Middle frontal gyrus (tissue), 1 donor: ENCODE measurements around the gene RELA.
A peak's percentile ranks its signal among the peaks of the same experiment; 100 is the strongest.
"Not testable (repeated sequence)": the region's sequence is repeated elsewhere in the genome, so short reads cannot be mapped to it uniquely, and the experiment has no call there.

Source experiments
- DNase-seq: peaks from one replicate; pipeline ENCODE4 v3.0.0-alpha.2; 2015; ENCODE audit warnings: low spot score; ENCODE audit errors: extremely low spot score

The RELA gene

DNA sequence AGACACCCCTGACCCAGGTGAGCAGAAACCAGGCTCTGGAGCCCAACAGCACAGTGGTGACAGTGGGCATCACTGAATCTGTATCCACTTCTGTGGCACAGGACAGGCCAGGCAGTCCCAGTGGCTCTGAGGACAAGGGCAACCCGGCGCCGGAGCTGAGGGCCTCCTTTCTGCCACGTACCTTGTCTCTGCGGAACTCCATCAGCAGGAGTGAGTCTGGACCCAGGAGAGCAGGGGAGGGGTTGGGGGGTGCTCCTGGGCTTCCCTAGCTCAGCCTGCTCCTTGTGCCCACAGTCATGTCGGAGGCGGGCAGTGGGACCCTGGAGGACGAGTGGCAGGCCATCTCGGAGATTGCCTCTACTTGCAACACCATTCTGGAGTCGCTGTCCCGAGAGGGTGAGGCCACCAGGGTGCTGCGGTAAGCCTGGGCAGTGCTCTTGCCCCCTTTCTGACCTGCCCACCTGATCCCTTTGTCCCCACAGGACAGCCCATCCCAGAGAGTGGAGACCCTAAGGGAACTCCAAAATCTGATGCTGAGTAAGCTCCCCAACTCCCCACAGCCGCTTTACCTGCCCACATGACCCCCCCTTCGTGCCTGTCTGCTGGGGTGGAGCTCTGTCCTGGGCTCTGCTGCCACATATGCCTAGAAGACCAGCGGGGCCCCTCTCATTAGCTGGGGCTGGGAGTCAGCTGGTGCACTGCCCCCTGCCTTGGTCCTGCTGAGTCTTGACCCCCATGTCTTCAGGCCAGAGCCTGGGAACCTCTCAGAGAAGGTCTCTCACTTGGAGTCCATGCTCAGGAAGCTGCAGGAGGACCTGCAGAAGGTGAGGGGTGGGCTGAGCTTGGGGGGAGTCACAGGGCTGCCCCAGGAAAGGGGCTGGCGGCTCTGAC, 12.8 kb downstream of the RELA start:
- DNase-seq: no peak

DNA sequence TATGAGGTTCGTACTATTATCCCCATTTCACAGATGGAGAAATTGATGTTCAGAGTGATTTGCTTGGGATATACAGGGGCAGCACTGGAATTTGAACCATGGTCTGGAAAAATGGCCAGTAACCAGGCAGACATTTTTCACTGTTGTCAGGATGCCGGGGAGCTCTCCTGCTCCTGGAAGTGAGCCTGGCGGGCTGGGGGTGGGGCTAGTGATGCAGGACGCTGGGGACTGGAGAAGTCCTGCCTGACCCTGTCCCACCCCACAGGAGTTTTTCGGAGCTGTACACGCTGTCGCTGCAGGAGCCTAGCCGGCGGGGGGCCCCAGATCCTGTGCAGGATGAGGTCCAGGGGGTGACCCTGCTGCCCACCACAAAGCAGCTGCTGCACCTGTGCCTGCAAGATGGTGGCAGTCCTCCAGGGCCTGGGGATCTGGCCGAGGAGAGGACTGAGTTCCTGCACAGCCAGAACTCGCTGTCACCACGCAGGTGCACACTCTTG, 13.7 kb downstream of the RELA start:
- DNase-seq: no peak

DNA sequence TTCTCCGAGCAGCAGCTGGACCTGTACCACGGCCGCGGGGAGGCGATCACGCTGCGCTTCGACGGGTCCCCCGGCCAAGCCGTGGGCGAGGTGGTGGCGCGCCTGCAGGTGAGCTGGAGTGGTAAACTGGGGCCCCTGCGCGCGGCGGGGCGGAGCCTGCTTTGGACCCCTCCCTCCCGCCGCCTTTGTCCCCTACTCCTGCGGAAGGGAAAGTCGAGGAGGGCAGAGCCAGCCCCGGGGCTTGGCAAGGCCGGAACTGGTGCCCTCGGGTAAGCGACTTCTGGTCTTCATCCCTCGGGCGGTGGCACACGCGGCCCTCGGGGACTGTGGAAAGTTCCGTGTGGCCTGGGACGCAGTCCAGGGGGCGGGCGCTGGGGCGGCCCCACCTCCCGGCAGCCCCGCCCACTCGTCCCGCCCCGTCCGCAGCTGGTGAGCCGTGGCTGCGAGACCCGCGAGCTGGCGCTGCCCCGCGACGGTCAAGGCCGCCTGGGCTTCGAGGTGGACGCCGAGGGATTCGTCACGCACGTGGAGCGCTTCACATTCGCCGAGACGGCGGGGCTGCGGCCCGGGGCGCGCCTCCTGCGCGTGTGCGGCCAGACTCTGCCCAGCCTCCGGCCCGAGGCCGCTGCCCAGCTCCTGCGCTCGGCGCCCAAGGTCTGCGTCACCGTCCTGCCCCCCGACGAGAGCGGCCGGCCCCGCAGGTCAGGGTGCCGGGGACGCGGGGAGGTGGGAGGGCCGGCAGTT, 15.6 kb downstream of the RELA start:
- no peak for DNase-seq

DNA sequence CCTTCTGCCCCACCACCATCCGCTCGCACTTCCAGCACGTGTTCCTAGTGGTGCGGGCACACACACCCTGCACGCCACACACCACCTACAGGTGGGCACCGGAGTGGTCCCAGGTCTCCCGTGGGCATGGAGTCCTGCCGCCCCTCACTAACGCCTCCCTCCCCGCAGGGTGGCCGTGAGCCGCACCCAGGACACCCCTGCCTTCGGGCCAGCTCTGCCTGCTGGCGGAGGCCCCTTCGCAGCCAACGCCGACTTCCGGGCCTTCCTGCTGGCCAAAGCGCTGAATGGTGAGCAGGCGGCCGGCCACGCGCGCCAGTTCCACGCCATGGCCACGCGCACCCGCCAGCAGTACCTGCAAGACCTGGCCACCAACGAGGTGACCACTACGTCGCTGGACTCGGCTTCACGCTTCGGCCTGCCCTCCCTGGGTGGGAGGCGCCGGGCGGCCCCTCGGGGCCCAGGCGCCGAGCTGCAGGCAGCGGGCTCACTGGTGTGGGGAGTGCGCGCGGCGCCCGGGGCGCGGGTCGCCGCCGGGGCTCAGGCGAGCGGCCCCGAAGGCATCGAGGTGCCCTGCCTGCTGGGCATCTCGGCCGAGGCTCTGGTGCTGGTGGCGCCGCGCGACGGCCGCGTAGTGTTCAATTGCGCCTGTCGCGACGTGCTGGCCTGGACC, 16.3 kb downstream of the RELA start:
- DNase-seq: no peak

DNA sequence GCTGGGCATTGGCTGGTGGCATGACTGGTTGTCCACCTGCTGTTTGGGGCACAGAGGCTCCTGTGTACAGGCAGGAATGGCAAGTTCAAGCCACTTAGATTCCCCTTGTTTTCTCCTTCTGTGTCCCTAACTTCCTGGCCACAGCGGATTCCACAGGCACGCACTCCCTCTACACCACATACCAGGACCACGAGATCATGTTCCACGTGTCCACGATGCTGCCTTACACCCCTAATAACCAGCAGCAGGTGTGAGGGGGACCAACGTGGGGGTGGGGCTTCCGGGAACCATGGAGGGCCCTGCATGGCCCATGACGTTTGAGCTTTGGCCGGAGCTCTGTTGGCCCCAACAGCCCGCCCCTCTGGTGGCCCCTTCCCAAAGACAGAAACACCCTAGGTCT, 17.0 kb downstream of the RELA start:
- no peak for DNase-seq

DNA sequence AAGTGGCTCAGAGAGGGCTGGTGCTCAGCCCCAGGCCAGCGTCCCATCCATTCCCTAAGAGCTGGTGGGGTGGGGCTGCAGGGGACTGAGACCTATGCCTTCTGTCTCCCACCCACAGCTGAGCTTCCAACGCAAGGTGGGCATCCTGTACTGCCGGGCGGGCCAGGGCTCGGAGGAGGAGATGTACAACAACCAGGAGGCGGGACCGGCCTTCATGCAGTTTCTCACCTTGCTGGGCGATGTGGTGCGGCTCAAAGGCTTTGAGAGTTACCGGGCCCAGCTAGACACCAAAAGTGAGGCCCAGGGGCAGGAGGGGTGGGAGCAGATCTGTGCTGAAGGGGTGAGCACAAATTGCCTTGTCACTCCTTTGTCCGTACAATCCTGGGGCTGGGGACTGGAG, 17.9 kb downstream of the RELA start:
- DNase-seq: no peak

DNA sequence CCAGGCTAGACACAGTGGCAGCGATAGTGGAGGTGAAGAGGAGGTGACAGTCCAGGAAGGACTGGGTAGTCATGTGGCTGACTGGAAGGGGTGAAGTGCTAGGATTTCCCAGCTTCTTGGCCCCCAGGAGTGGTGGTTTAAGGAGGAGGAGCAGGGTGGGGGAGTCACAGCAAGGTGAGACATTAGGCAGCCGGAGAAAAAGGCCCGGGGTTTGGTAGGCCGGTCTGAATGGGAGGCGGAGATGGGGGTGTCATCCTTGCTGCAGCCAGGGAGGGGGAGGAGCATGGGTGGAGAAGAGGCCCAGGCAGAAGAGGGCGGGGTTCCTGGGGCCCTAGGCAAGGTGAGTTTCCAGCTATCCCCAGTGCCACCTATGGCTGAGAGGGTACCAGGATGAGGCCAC, 18.7 kb downstream of the RELA start:
- no peak for DNase-seq

DNA sequence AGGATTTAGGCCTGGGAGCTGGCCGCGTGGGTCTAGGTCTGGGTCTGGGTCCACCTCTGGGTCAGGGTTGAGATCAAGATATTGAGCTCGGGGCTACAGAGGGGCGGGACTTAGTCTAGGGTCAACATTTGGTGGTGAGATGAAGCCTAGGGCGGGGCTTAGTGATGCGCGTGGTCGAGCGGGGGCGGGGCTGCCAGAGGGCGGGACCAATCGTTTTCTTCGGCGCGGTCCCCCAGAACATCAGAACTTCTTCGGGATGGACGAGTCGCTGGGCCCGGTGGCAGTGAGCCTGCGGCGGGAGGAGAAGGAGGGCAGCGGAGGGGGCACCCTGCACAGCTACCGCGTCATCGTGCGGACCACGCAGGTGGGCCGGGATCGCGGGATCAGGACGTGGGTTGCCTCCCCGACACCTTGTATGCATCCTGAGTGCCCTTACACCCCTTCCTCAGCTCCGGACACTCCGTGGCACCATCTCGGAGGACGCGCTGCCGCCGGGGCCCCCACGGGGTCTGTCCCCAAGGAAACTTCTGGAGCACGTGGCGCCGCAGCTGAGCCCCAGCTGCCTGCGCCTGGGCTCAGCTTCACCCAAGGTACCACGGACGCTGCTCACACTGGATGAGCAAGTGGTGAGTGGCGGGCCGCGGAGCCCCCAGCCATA, 20.6 kb downstream of the RELA start:
- no peak for DNase-seq

DNA sequence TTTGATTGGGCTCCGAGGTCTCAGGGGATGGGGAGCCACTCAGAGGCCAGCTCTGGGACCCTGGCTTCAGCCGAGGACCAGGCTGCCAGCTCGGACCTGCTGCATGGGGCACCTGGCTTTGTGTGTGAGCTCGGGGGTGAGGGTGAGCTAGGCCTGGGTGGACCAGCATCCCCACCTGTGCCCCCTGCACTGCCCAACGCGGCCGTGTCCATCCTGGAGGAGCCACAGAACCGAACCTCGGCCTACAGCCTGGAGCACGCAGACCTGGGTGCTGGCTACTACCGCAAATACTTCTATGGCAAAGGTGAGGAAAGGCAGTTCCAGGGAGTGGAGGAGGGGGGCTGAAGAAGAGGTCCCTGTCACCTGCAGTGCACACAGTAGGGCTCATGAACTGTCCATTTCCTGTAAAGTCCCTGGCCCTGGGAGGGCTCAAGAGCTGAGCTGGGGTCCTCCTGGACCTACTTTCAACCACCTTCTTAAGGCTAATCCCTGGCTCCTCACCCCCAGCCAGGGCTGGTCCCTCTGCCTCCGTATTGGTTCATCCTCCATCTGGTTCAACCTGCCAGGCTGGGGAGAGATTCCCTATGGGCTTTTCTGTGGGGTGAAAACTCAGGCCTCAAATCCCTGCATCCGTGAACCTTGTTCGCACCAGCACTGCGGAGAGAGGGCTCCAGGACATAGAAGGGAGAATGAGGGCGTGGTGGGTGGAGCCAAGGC, 21.3 kb downstream of the RELA start:
- no peak for DNase-seq

DNA sequence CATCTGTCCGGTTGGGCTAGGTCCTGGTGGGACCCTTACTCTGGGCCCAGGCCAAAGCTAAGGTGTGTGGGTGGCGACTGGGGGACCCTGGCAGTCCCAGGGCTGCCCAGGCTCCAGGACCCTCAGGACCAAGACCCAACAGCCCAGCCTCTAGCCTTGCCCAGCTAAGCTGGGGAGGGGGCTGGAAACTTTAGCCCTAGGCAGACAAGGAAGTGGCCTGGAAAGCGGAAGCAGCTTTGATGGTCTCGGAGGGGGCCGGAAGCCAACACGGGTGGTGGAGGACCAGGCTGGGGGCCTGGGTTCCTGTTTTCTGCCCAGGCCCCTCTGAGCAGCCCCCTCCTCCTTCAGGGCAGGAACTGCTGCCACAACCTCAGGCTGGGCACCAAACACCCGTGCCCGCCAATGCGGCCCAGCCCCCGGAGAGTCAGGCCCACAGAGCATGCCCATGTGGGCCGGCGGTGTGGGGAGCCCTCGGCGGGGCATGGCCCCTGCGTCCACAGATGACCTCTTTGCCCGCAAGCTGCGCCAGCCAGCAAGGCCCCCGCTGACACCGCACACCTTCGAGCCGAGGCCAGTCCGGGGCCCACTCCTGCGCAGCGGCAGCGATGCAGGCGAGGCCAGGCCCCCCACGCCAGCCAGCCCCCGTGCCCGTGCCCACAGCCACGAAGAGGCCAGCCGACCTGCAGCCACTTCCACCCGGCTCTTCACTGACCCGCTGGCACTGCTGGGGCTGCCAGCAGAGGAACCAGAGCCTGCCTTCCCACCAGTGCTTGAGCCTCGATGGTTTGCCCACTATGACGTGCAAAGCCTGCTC, 22.0 kb downstream of the RELA start:
- DNase-seq: no peak

DNA sequence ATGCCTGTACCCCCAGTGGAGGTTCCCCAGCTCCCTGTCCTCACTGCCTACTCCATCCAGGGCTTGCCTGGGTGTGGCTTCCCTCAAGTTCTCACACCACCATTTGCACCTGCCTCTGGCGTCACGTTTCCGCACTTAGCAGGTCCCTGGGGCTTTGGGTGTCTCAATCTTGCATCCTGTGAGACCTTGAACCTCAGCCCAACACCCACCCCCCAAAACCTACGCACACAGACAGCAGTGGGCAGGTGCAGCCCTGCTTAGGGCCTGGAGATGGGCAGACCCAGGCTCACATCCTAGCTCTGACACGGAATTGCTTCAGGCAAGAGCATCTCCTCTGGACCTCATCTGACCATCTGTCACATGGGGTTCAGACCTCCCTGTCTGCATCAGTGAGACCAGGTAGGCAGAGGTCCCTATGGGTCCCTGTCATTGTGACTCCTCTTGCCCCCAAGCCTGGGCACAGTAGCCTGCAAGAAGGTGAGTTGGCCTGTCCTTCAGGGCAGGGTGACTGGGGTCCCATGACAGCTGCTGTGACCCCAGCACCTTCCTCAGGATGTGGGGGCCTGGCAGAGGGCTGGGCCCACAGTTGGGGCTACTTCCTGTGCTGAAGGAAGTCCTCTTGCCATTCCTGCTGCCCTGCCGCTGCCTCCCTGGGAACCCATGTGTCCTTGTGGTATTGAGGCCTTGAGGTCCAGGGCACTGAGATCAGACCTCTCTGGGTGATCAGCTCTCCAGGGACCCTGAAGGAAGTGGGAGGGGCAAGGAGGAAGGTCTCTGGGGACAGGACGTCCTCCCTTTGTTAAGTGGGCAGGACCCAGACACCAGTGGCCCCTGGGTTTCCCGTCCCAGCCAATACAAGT, 22.9 kb downstream of the RELA start:
- DNase-seq: no peak

DNA sequence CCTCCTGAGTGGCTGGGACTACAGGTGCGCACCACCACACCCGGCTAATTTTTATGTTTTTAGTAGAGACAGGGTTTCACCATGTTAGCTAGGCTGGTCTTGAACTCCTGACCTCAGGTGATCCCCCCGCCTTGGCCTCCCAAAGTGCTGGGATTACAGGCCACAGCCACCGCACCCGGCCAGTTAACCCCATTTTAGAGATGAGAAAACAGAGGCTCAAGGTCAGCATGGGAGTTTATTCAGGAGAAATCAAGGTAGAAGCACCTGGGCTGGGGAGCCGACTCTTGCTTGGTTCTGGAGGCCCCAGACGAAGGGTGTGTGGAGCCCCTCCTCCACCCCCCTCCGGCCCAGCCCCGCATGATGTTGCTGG, 23.5 kb downstream of the RELA start:
- not testable (repeated sequence) for DNase-seq

DNA sequence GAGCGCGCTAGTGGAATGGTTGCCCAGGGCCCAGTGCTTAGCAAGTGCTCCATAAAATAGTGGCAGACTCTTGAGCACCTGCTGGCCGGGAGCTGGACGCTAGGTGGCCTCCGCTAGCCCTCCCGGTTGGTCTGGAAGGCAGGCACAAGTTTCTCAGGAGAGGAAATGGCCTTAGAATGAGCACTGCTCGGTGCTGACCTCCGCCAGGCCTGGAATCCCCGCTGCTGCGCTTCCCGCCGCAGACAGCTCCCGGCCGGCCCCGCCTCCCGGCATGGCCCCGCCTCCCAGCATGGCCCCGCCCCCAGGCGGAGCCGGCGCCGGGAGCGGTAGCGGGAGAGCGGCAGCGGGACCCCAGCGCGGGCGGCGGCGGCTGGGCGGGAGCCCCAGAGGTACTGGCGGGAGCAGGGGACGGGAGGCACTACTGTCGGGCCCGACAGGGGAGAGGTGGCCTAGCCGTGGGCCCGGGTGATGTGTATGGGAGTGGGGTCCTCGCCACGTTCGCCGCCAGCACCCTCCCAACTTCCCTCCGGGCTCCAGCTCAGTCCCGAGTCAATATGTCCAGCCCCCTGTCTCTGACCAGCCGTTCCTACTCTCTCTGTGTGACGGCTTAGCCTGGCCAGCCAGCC, 24.8 kb downstream of the RELA start, which contains the start of gene SIPA1:
TSS of gene SIPA1 (plus strand) at position 308 of the 626 bp plus-strand sequence. CDS start 2,821 bp downstream, outside the sequence.
- peak; percentile 39 for DNase-seq

DNA sequence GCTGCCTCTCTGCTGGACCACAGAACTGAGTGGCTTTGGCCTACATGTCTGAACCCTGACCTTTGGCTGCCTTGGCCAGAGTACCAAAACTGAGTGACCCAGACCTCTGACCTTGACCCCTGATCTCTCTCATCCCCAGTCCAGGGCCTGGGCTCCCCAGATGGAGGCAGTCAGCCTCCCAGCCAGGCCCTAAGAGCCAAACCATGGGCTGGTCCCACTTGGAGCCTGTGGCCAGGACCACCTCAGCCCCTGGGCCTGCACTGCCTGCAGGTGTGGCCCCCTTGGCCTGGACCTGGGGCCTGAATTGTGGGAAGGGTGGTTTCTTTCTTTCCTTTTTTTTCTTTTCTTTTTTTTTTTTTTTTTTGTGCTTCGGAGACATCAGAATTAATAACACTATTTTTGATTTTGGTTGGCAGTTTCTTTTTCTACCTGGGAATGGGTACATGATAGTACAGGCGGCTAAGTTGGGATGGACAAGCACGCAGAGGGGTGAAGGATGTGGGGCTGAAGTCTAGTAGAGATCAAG, 25.6 kb downstream of the RELA start:
- no peak for DNase-seq

DNA sequence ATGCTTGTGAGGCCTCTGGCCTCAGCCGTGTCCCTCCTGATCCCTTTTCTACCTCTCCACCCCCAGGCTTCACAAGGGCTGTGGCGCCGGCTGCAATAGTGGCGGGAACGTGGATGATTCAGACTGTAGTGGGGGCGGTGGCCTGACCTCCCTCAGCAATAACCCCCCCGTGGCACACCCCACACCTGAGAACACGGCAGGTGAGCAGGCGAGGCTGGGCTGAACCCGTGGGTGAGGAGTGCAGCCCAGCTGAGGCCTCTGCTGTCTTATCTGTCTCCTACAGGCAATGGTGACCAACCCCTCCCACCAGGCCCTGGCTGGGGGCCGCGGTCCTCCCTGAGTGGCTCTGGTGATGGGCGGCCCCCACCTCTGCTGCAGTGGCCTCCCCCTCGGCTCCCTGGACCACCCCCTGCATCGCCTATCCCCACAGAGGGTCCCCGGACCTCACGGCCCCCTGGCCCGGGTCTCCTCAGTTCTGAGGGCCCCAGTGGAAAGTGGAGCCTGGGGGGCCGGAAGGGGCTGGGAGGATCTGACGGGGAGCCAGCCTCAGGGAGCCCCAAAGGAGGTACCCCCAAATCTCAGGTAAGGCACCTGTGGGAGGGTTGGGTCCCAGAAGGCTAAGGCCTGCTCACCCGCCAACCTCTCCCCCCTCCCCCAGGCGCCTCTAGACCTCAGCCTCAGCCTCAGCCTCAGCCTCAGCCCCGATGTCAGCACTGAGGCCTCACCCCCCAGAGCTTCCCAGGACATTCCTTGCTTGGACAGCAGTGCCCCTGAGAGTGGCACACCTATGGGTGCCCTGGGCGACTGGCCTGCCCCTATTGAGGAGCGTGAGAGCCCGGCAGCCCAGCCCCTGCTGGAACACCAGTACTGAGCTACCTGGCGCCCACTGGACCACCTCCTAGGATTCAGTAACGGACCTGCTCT, 26.3 kb downstream of the RELA start:
- DNase-seq: no peak

DNA sequence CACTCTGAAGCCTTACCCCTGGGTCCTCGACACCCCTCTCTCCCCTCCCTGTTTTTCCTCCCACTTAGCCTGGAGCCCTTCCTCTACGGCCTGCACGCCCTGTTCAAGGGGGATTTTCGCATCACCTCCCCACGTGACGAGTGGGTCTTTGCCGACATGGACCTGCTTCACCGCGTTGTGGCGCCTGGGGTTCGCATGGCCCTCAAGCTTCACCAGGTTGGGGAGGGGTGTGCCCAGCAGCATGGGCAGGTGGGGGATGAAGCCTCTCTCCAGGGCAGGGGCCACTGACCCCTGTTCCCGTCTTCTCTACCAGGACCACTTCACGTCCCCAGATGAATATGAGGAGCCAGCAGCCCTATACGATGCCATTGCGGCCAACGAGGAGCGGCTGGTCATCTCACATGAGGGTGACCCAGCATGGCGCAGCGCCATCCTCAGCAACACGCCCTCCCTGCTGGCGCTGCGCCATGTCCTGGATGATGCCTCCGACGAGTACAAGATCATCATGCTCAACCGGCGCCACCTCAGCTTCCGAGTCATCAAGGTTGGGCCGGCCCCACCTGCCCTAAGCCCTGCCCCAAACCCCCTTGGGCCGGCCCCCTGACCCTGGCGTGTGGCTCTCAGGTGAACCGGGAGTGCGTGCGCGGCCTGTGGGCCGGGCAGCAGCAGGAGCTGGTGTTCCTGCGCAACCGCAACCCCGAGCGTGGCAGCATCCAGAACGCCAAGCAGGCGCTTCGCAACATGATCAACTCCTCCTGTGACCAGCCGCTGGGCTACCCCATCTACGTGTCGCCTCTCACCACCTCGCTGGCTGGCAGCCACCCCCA, 27.6 kb downstream of the RELA start:
- DNase-seq: no peak
